T-cell (primary cell): ENCODE data around the gene HDAC1. TPM values are rescaled to one million over a fixed set of nuclear protein-coding genes. Genes with fewer than 3 reads are reported as not detected.

Experiments
- ATAC-seq, 4 experiments: fragments of 200-7000 bp in 3 of 4; fragments of 150-1000 bp in 1 of 4; cut with Tn5 transposase; replicated peaks in 1 of 4; 1 replicate in 3 of 4; 2 replicates in 1 of 4; pipeline ENCODE4 v1.10.0; 2021; ENCODE audit warnings: moderate library complexity in 3 of 4, mild to moderate bottlenecking in 2 of 4, moderate number of reproducible peaks in 1 of 4
- CTCF ChIA-PET, 2 donors: fragments of 300-600 bp; sonication (Branson Sonifier 250); formaldehyde crosslinking; loops; one replicate each; lab custom pipeline; 2022; ENCODE audit warnings: antibody characterized with exemption in 2 of 2; lab: Charles Lee
- POLR2A ChIA-PET, 2 donors: fragments of 300-600 bp; sonication (Branson Sonifier 250); formaldehyde crosslinking; loops; one replicate each; lab custom pipeline; 2022; ENCODE audit warnings: antibody characterized with exemption in 2 of 2; lab: Charles Lee
- DNase-seq, 35 experiments: peaks; one replicate each; pipeline versions ENCODE4 v3.0.0 to v3.0.0-alpha.2; 2013 to 2023
- H3K27ac ChIP-seq: one replicate; pipeline ENCODE4 v1.5.1; 2013; ENCODE audit warnings: low read length
- H3K27me3 ChIP-seq, 2 experiments: replicated peaks in 1 of 2; 1 replicate in 1 of 2; 2 replicates in 1 of 2; pipeline versions ENCODE4 v1.6.1 to v1.7.0; 2013; ENCODE audit warnings: low read length in 1 of 2, mixed read lengths in 1 of 2; ENCODE audit not compliant: control insufficient read depth in 2 of 2, insufficient read depth in 2 of 2; ENCODE audit errors: extremely low read depth in 1 of 2
- H3K36me3 ChIP-seq, 2 donors: 1 replicate in 1 of 2; 2 replicates in 1 of 2; pipeline versions ENCODE4 v1.6.1 to v1.7.0; 2013; ENCODE audit warnings: low read length in 1 of 2; ENCODE audit not compliant: control insufficient read depth in 2 of 2, insufficient read depth in 1 of 2; ENCODE audit errors: extremely low read depth in 1 of 2
- H3K4me1 ChIP-seq, 2 experiments: 1 replicate in 1 of 2; 2 replicates in 1 of 2; pipeline versions ENCODE4 v1.6.1 to v1.7.0; 2013; ENCODE audit warnings: low read length in 2 of 2, mixed read lengths in 1 of 2; ENCODE audit not compliant: insufficient read depth in 2 of 2, control insufficient read depth in 1 of 2; ENCODE audit errors: extremely low read depth in 1 of 2
- H3K4me3 ChIP-seq, 2 donors: 1 replicate in 1 of 2; 2 replicates in 1 of 2; pipeline versions ENCODE4 v1.5.1 to v1.7.0; 2013; ENCODE audit warnings: mild to moderate bottlenecking in 2 of 2, low read length in 1 of 2, moderate library complexity in 1 of 2; ENCODE audit not compliant: control insufficient read depth in 1 of 2; ENCODE audit errors: extremely low read depth in 1 of 2
- H3K9me3 ChIP-seq: 2 replicates; pipeline ENCODE4 v1.7.0; 2013
- H3K27ac Mint-ChIP-seq, 2 donors: one replicate each; pipeline ENCODE4 v1.8.0; 2020 to 2021; ENCODE audit warnings: mild to moderate bottlenecking in 2 of 2, mixed read lengths in 2 of 2
- H3K27me3 Mint-ChIP-seq, 2 donors: one replicate each; pipeline ENCODE4 v1.8.0; 2021 to 2022; ENCODE audit warnings: mixed read lengths in 2 of 2
- H3K36me3 Mint-ChIP-seq: one replicate; pipeline ENCODE4 v1.8.0; 2021; ENCODE audit warnings: mixed read lengths
- H3K4me1 Mint-ChIP-seq, 3 donors: one replicate each; pipeline ENCODE4 v1.8.0; 2020 to 2022; ENCODE audit warnings: mixed read lengths in 3 of 3, mild to moderate bottlenecking in 1 of 3
- H3K4me3 Mint-ChIP-seq, 3 donors: one replicate each; pipeline ENCODE4 v1.8.0; 2020 to 2022; ENCODE audit warnings: mild to moderate bottlenecking in 3 of 3, mixed read lengths in 3 of 3, moderate library complexity in 3 of 3
- H3K9me3 Mint-ChIP-seq, 3 donors: one replicate each; pipeline ENCODE4 v1.8.0; 2020 to 2022; ENCODE audit warnings: mixed read lengths in 3 of 3
- WGBS: methylation state at CpG from one replicate; pipeline ENCODE4 v1.1.5; 2013; ENCODE audit warnings: missing lambda C conversion rate; ENCODE audit not compliant: insufficient coverage; 5-methylcytosine and 5-hydroxymethylcytosine counted together
- total RNA-seq, 35 experiments: library from RNA in 6 of 35; stranded (reverse) in 6 of 35; fragments of 120-200 nt in 1 of 35; gene quantifications; one replicate each; pipeline versions ENCODE4 v1.2.1 to v1.2.4 and lab custom pipeline; 2013 to 2026

The HDAC1 gene
- total RNA-seq, 5 donors from 2014 or later (not counting 1 experiment from before 2014, with no cell fraction given) = 117 to 153 (median 142) TPM

DNA sequence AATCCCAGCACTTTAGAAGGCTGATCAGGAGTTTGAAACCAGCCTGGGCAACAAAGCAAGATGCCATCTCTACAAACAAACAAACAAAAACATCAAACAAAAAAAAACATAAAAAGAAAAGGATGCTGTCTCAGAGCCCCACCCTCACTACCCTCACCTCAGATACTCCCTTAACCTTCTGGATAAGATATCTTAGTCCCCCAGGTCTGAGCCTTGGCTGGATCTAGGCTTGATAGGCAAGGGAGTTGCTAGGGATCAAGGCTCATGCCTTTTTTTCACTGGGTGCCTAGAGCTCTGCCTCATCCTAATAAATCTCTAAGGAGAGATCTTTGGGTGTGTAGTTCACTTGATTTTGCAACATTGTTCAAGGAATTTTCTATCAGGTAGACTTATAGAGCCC, 7.4 kb downstream of the HDAC1 start:
- no peak overlapping the region for H3K4me3 Mint-ChIP-seq
- Histone ChIP-seq H3K27me3 (no peaks in the 10 kb centered on the region), H3K4me1 (peaks cover 10 to 43% of the 10 kb centered on the region in 2 experiments), H3K27ac (no peak overlapping the region), H3K4me3 (no peak overlapping the region), H3K36me3 (peaks cover 9 to 40% of the 10 kb centered on the region in 2 donors), H3K9me3 (no peaks in the 10 kb centered on the region)
- H3K27ac Mint-ChIP-seq = peak overlapping the region; percentile 39 to 49
- ChIA-PET CTCF (no interaction called here), POLR2A (no interaction called here)
- ATAC-seq (no peak), DNase-seq (no peak)
- H3K9me3 Mint-ChIP-seq = no peaks in the 10 kb centered on the region
- peaks cover 52 to 73% (median 71%) of the 10 kb centered on the region in 3 donors for H3K4me1 Mint-ChIP-seq
- no peaks in the 10 kb centered on the region for H3K27me3 Mint-ChIP-seq
- H3K36me3 Mint-ChIP-seq = peaks cover 32% of the 10 kb centered on the region

DNA sequence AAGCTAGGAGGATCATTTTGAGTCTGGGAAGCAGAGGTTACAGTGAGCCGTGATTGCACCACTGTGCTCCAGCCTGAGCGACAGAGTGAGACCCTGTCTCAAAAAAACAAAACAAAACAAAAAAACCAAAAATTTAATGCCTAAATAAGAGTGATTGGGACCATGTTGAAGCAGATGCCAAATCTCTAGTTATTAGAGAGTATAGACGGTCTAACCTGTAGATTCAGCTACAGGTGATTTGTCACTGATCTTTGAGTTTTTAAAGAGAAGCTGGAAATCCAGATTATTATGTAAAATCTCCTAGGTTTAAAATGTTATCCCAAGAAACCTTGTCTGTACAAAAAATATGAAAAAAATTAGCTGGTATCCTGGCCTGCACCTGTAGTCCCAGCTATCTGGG, 11.5 kb downstream of the HDAC1 start:
- no peak for DNase-seq
- H3K27me3 ChIP-seq = no peaks in the 10 kb centered on the region
- CTCF ChIA-PET = no interaction called here
- no CpG with 5 or more reads among the region's 3 CpGs for WGBS
- no peaks in the 10 kb centered on the region for H3K9me3 ChIP-seq
- H3K4me1 ChIP-seq = peaks cover 5 to 14% of the 10 kb centered on the region in 2 experiments
- H3K27ac ChIP-seq = no peak overlapping the region
- H3K4me3 Mint-ChIP-seq = no peak overlapping the region
- H3K27me3 Mint-ChIP-seq = no peaks in the 10 kb centered on the region
- peaks cover 60 to 68% (median 63%) of the 10 kb centered on the region in 3 donors for H3K4me1 Mint-ChIP-seq
- POLR2A ChIA-PET = no interaction called here
- H3K4me3 ChIP-seq = no peak overlapping the region
- no peak for ATAC-seq
- peaks cover 6 to 53% of the 10 kb centered on the region in 2 donors for H3K36me3 ChIP-seq
- H3K27ac Mint-ChIP-seq = no peak overlapping the region
- peaks cover 38% of the 10 kb centered on the region for H3K36me3 Mint-ChIP-seq
- H3K9me3 Mint-ChIP-seq = no peaks in the 10 kb centered on the region

GRCh38 chr1:32303997-32304622, 12.2 kb downstream of the HDAC1 start:
- Mint-ChIP-seq H3K4me3 (no peak overlapping the region), H3K27me3 (no peaks in the 10 kb centered on the region), H3K9me3 (no peaks in the 10 kb centered on the region), H3K27ac (peak overlapping the region; percentile 36 to 43), H3K4me1 (peaks cover 65 to 69% (median 65%) of the 10 kb centered on the region in 3 donors), H3K36me3 (peaks cover 38% of the 10 kb centered on the region)
- H3K4me1 ChIP-seq = peaks cover 5 to 21% of the 10 kb centered on the region in 2 experiments
- H3K9me3 ChIP-seq = no peaks in the 10 kb centered on the region
- peaks cover 4 to 51% of the 10 kb centered on the region in 2 donors for H3K36me3 ChIP-seq
- H3K27me3 ChIP-seq = no peaks in the 10 kb centered on the region
- ChIA-PET POLR2A (interaction anchor here in 1 of 2 donors (0.6 kb wide), 1 partner anchor 14 kb away, joined by 3 read pairs; no protein-coding TSS in a partner anchor), CTCF (interaction anchor here in 1 of 2 donors (0.9 kb wide), 1 partner anchor 20 kb away, joined by 3 read pairs; no protein-coding TSS in a partner anchor)
- 89% methylated on average over 1 of the region's 3 CpGs for WGBS
- ATAC-seq (no peak), DNase-seq (no peak)
- no peak overlapping the region for H3K4me3 ChIP-seq
- no peak overlapping the region for H3K27ac ChIP-seq

- H3K36me3 Mint-ChIP-seq = peaks cover 44% of the 10 kb centered on the region
- H3K4me3 Mint-ChIP-seq = no peak overlapping the region
- H3K4me3 ChIP-seq = no peak overlapping the region
- H3K27ac Mint-ChIP-seq = peak overlapping the region in 1 of 2 donors; percentile 63
- DNase-seq (no peak), ATAC-seq (no peak)
- H3K27me3 Mint-ChIP-seq = no peaks in the 10 kb centered on the region
- ChIA-PET CTCF (interaction anchor here (0.7 kb wide), 2 partner anchors 109 to 119 kb away, joined by 3 to 4 read pairs; no protein-coding TSS in a partner anchor), POLR2A (interaction anchor here in 1 of 2 donors (0.6 to 0.7 kb wide), 2 partner anchors 13 to 45 kb away, joined by 4 to 7 read pairs; no protein-coding TSS in a partner anchor)
- H3K4me1 Mint-ChIP-seq = peaks cover 64 to 69% (median 65%) of the 10 kb centered on the region in 3 donors
- no peaks in the 10 kb centered on the region for H3K9me3 Mint-ChIP-seq
- H3K27ac ChIP-seq = no peak overlapping the region
- peaks cover 4 to 56% of the 10 kb centered on the region in 2 donors for H3K36me3 ChIP-seq
- WGBS = no CpG with 5 or more reads among the region's 2 CpGs
- H3K4me1 ChIP-seq = peaks cover 5 to 27% of the 10 kb centered on the region in 2 experiments
- H3K27me3 ChIP-seq = no peaks in the 10 kb centered on the region
- no peaks in the 10 kb centered on the region for H3K9me3 ChIP-seq
Measured at GRCh38 chr1:32305310-32305709, 13.4 kb downstream of the HDAC1 start.

DNA sequence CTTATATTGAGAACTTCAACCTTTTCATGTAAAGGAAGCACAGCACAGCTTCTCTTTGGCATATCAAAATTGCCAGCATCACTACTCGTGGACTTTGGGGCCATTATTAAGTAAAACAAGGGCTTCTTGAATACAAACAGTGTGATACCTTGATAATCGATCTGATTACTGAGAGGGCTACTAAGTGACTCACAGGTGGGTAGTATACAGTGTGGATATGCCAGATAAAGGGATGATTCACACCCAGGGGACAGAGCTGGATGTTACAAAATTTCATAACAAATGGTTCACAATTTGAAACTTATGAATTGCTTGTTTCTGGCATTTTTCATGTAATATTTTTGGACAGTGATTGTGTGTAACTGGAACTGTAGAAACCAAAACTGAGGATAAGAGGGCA, 15.4 kb downstream of the HDAC1 start:
- Mint-ChIP-seq H3K27me3 (no peaks in the 10 kb centered on the region), H3K36me3 (peaks cover 40% of the 10 kb centered on the region), H3K27ac (peak overlapping the region; percentile 25 to 71), H3K4me1 (peaks cover 67 to 71% (median 70%) of the 10 kb centered on the region in 3 donors), H3K9me3 (no peaks in the 10 kb centered on the region), H3K4me3 (peak overlapping the region in 1 of 3 donors; percentile 14)
- CTCF ChIA-PET = interaction anchor here (0.7 to 0.8 kb wide), 2 partner anchors 9 to 26 kb away, joined by 3 to 4 read pairs; no protein-coding TSS in a partner anchor
- Histone ChIP-seq H3K36me3 (peaks cover 4 to 49% of the 10 kb centered on the region in 2 donors), H3K27me3 (no peaks in the 10 kb centered on the region), H3K4me3 (no peak overlapping the region), H3K4me1 (peaks cover 5 to 34% of the 10 kb centered on the region in 2 experiments), H3K27ac (no peak overlapping the region), H3K9me3 (no peaks in the 10 kb centered on the region)
- no peak for ATAC-seq
- no peak for DNase-seq
- POLR2A ChIA-PET = interaction anchor here in 1 of 2 donors (0.6 kb wide), 1 partner anchor 108 kb away, joined by 4 read pairs; no protein-coding TSS in a partner anchor
- 100% methylated on average over 1 of the region's 2 CpGs for WGBS

DNA sequence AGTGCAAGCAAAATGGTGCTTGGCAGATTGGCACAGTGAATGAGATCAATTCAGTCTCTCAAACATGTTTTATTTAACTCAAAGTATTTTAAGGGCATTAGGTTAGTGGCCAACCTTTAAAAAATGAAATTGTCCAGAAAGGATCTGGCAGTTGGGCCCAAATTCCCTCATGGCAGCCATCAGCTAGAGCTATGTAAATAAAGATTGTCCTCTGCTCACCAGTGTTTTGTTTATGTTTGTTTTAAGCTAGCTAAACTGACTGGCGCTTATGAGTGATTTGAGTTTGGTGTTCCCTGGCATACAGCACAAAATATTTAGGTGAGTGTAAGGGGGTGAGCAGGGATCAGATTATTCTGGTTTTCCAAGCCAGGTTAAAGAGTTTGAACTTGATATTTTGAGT, 18.1 kb downstream of the HDAC1 start:
- Histone ChIP-seq H3K36me3 (peaks cover 0 to 24% of the 10 kb centered on the region in 2 donors), H3K27ac (no peak overlapping the region), H3K9me3 (no peaks in the 10 kb centered on the region), H3K27me3 (no peaks in the 10 kb centered on the region), H3K4me3 (no peak overlapping the region), H3K4me1 (peaks cover 5 to 31% of the 10 kb centered on the region in 2 experiments)
- peaks cover 32% of the 10 kb centered on the region for H3K36me3 Mint-ChIP-seq
- no peak for ATAC-seq
- ChIA-PET POLR2A (no interaction called here), CTCF (no interaction called here)
- no peaks in the 10 kb centered on the region for H3K9me3 Mint-ChIP-seq
- no peak for DNase-seq
- H3K4me1 Mint-ChIP-seq = peaks cover 68 to 77% (median 70%) of the 10 kb centered on the region in 3 donors
- no peak overlapping the region for H3K4me3 Mint-ChIP-seq
- WGBS = no CpG with 5 or more reads among the region's 1 CpG
- peak overlapping the region; percentile 84 to 85 for H3K27ac Mint-ChIP-seq
- no peaks in the 10 kb centered on the region for H3K27me3 Mint-ChIP-seq
